ENCODE data around the gene PRR5L.

DNA sequence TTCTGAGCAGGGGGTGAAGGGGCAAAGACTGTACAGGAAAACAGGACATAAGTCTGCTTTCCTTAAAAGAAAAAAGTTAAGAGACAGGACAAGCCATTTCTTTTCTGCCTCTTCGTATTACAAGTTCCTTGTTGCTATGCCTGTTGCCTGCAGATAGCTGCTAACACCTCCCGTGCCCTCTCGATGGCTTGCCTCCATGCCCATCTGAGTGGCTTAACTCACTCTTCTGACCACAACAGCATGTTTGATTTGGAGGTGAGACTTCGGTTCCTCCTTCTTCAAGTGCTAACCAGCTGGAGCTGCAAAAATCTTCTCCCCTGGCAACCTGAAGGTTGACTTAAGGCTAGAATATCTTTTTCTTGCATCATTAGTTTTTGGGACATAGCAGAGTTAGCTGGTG is 103.1 kb downstream of the PRR5L start:
- TF ChIP-seq, protein P1, sequence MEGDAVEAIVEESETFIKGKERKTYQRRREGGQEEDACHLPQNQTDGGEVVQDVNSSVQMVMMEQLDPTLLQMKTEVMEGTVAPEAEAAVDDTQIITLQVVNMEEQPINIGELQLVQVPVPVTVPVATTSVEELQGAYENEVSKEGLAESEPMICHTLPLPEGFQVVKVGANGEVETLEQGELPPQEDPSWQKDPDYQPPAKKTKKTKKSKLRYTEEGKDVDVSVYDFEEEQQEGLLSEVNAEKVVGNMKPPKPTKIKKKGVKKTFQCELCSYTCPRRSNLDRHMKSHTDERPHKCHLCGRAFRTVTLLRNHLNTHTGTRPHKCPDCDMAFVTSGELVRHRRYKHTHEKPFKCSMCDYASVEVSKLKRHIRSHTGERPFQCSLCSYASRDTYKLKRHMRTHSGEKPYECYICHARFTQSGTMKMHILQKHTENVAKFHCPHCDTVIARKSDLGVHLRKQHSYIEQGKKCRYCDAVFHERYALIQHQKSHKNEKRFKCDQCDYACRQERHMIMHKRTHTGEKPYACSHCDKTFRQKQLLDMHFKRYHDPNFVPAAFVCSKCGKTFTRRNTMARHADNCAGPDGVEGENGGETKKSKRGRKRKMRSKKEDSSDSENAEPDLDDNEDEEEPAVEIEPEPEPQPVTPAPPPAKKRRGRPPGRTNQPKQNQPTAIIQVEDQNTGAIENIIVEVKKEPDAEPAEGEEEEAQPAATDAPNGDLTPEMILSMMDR (IDR thresholded peaks at IDR 0.05), result no peak
- TF ChIP-seq POLR2AphosphoS5 (IDR thresholded peaks at IDR 0.05) (no peak), EP300 (IDR thresholded peaks at IDR 0.05) (no peak)

Measured in sigmoid colon (tissue), 4 donors.